Stimulated activated CD4-positive, alpha-beta T cell treated with anti-CD3 and anti-CD28 coated beads, Interleukin-1b, Interleukin-23, amount 100 ng/mL, for 48 hours (primary cell): ENCODE measurements around the gene MARCHF3.

ENCODE experiments used
- DNase-seq: peaks from one replicate; pipeline ENCODE4 v3.0.0-alpha.2; 2020

The MARCHF3 gene

GRCh38 chr5:126868338-126869004 is 161.9 kb downstream of the MARCHF3 start:
- no peak for DNase-seq

- DNase-seq: no peak
Measured at GRCh38 chr5:126866851-126867636, 163.3 kb downstream of the MARCHF3 start.

GRCh38 chr5:126865299-126865698 is 165.1 kb downstream of the MARCHF3 start:
- DNase-seq: no peak

- no peak for DNase-seq
Measured at GRCh38 chr5:126864042-126864688, 166.2 kb downstream of the MARCHF3 start.

- DNase-seq: no peak
Measured at GRCh38 chr5:126863402-126863801, 167.0 kb downstream of the MARCHF3 start.

GRCh38 chr5:126858441-126858840 is 171.9 kb downstream of the MARCHF3 start:
- no peak for DNase-seq

GRCh38 chr5:126857472-126858410 is 172.6 kb downstream of the MARCHF3 start:
- no peak for DNase-seq

- no peak for DNase-seq
Measured at GRCh38 chr5:126855266-126855665, 175.1 kb downstream of the MARCHF3 start.

GRCh38 chr5:126854526-126855110 is 175.7 kb downstream of the MARCHF3 start:
- no peak for DNase-seq

GRCh38 chr5:126853541-126854307 is 176.6 kb downstream of the MARCHF3 start:
- peak; percentile 30 for DNase-seq

GRCh38 chr5:126852841-126853271 is 177.5 kb downstream of the MARCHF3 start:
- DNase-seq: no peak

- DNase-seq: no peak
Measured at GRCh38 chr5:126852091-126852571, 178.2 kb downstream of the MARCHF3 start.

- peak; percentile 26 for DNase-seq
Measured at GRCh38 chr5:126851501-126852011, 178.8 kb downstream of the MARCHF3 start.

GRCh38 chr5:126849101-126849678 is 181.2 kb downstream of the MARCHF3 start:
- DNase-seq: no peak

GRCh38 chr5:126848253-126848652 is 182.1 kb downstream of the MARCHF3 start:
- DNase-seq: no peak

- no peak for DNase-seq
Measured at GRCh38 chr5:126847826-126848251, 182.5 kb downstream of the MARCHF3 start.

- no peak for DNase-seq
Measured at GRCh38 chr5:126847456-126847820, 182.9 kb downstream of the MARCHF3 start.

GRCh38 chr5:126846744-126847455 is 183.5 kb downstream of the MARCHF3 start:
- DNase-seq: no peak

GRCh38 chr5:126846344-126846743 is 184.0 kb downstream of the MARCHF3 start:
- no peak for DNase-seq

- peak; percentile 48 for DNase-seq
Measured at GRCh38 chr5:126845470-126846070, 184.8 kb downstream of the MARCHF3 start.
